ENCODE results near the gene RAMACL. TPM values are rescaled to one million over a fixed set of nuclear protein-coding genes. Genes with fewer than 3 reads are reported as not detected.

The RAMACL gene
- total and polyA plus RNA-seq, 2 of the 13 experiments (the other 11 are each of a cell fraction or from before 2014, with no cell fraction given): 0.09 to 0.29 TPM

- TF ChIP-seq BRF2 (CRISPR knock-in tag; IDR thresholded peaks at IDR 0.05): no peak
- TF ChIP-seq ZNF737 (CRISPR knock-in tag; IDR thresholded peaks at IDR 0.05; ENCODE audit: borderline replicate concordance): no peak
- TF ChIP-seq AGO2 (optimal IDR thresholded peaks at IDR 0.05; ENCODE audit: low read depth, low read length): no peak
- no peak for TF ChIP-seq GFI1 (CRISPR knock-in tag; IDR thresholded peaks at IDR 0.05; ENCODE audit: borderline replicate concordance)
- no peak for TF ChIP-seq CEBPG (CRISPR knock-in tag; IDR thresholded peaks at IDR 0.05)
- TF ChIP-seq GATAD2A (CRISPR knock-in tag; IDR thresholded peaks at IDR 0.05): no peak
- TF ChIP-seq ELF3 (CRISPR knock-in tag; IDR thresholded peaks at IDR 0.05): no peak
- no peak for TF ChIP-seq FOXM1 (CRISPR knock-in tag; IDR thresholded peaks at IDR 0.05)
- TF ChIP-seq ELK4 (CRISPR knock-in tag; IDR thresholded peaks at IDR 0.05; ENCODE audit: borderline replicate concordance): no peak
Measured at GRCh38 chr6:166625356-166625755, 38.9 kb upstream of the RAMACL start (continued).

- Histone ChIP-seq H3K27ac (ENCODE audit: extremely low read length, insufficient read depth, low read length) (no peak overlapping the region), H3K36me3 (replicated peaks in 1 of 2; ENCODE audit: control insufficient read depth in 1 of 2, insufficient read depth in 2 of 2, low read length in 2 of 2) (no peaks in the 10 kb centered on the region), H3K9me3 (ENCODE audit: low read length) (no peaks in the 10 kb centered on the region), H3K27me3 (ENCODE audit: control insufficient read depth in 1 of 2, insufficient read depth in 2 of 2, low read length in 2 of 2) (peaks cover 15 to 61% of the 10 kb centered on the region in 2 experiments), H3K79me2 (ENCODE audit: insufficient read depth, low read length) (no peaks in the 10 kb centered on the region), H3K4me2 (ENCODE audit: low read depth, low read length) (no peak overlapping the region), H2AFZ (ENCODE audit: low read length) (no peak overlapping the region), H4K20me1 (ENCODE audit: insufficient read depth, low read length) (no peaks in the 10 kb centered on the region; the same call in 1 of the 2 replicates), H3K4me1 (ENCODE audit: insufficient read depth, low read length) (peaks cover 12% of the 10 kb centered on the region), H3K9ac (ENCODE audit: insufficient read depth, low read depth, low read length) (no peak overlapping the region), H3K4me3 (replicated peaks in 1 of 3; ENCODE audit: insufficient read depth in 1 of 3, low read depth in 2 of 3, low read length in 3 of 3) (no peak overlapping the region)
- CTCF ChIA-PET (ENCODE audit: low intra/inter-chr PET ratio, low total read pairs): no interaction called here
- DNase-seq (ENCODE audit: low spot score): no peak
- no TSS peak for BruUV-seq (replicated peaks)
- POLR2A ChIA-PET: no interaction called here
- 30% methylated on average over 4 of the region's 4 CpGs for WGBS (ENCODE audit: low lambda C conversion rate)
- no peak for ATAC-seq
- no peak for TF ChIP-seq ZNF224 (CRISPR knock-in tag; IDR thresholded peaks at IDR 0.05)
- no peak for TF ChIP-seq NR2C2 (CRISPR knock-in tag; IDR thresholded peaks at IDR 0.05; ENCODE audit: borderline replicate concordance)
- no peak for TF ChIP-seq STAT6 (CRISPR knock-in tag; IDR thresholded peaks at IDR 0.05; ENCODE audit: borderline replicate concordance)
- no peak for TF ChIP-seq ZSCAN9 (CRISPR knock-in tag; IDR thresholded peaks at IDR 0.05; ENCODE audit: borderline replicate concordance)
- no peak for TF ChIP-seq PATZ1 (CRISPR knock-in tag; IDR thresholded peaks at IDR 0.05)
- no peak for TF ChIP-seq ZNF275 (CRISPR knock-in tag; IDR thresholded peaks at IDR 0.05; ENCODE audit: borderline replicate concordance)
- no peak for TF ChIP-seq ZNF432 (CRISPR knock-in tag; IDR thresholded peaks at IDR 0.05; ENCODE audit: borderline replicate concordance)
- TF ChIP-seq ZNF773 (CRISPR knock-in tag; IDR thresholded peaks at IDR 0.05; ENCODE audit: borderline replicate concordance): no peak
- FAIRE-seq: no peak
- in situ Hi-C loops (cut with HindIII; ENCODE audit: extremely low pct_ligation_motif_present, low pct_unique_long_range_greater_than_20kb) (no loop called here), intact Hi-C loops (cut with micrococcal nuclease; ENCODE audit: unreplicated experiment) (no loop called here)
Measured at GRCh38 chr6:166624275-166624674, 37.8 kb upstream of the RAMACL start.

Data from HepG2 (cell line).